ENCODE measurements around the gene APLP2. TPM values are rescaled to one million over a fixed set of nuclear protein-coding genes. Genes with fewer than 3 reads are reported as not detected.

APLP2 gene
- total RNA-seq, 4 donors from 2014 or later: 226 to 376 (median 262) TPM

DNA sequence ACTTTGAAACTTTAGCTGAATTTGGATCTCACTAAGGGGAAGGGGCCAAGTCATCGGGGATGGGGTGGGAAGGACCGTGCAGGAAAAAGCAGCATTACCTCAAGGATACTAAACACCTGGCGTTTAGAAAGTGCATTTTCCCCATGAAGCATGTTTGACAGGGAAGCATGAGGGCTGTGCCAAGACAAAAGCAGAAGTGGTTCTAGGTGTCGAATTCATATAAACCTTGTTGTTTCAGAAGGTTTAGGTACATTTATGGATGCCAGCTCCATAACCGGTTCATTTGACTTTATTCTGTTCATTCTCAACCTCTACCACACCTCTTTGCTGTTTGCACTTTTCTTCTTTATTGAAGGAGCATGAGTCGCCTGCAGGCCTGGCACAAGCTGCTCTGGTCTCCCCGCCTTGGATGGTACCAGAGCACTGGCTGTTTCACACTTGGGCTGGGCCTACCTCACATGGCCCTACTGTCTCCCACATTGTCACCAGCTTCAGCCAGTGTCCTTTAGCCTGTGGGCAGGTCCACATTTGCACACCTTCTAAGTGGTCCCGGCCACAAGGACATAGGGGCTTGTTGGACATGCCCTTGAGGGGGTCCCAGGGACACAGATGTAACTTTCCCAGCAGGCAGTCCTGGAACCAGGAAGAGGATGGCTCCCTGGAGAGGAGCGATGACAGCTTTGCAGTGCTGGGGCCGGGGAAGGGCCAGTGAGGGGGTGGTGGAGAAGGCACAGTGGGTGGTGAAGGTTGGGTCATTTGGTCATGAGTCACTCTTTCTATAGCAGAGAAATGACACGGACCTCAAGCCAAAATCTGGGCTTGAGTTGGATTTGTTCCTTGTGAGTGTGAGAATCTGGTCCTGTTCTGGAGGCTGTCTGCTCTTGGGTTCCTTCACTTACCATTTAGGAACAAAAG, 86.7 kb downstream of the APLP2 start:
- H3K9me3 ChIP-seq: no peaks in the 10 kb centered on the region
- TF ChIP-seq, protein P1, sequence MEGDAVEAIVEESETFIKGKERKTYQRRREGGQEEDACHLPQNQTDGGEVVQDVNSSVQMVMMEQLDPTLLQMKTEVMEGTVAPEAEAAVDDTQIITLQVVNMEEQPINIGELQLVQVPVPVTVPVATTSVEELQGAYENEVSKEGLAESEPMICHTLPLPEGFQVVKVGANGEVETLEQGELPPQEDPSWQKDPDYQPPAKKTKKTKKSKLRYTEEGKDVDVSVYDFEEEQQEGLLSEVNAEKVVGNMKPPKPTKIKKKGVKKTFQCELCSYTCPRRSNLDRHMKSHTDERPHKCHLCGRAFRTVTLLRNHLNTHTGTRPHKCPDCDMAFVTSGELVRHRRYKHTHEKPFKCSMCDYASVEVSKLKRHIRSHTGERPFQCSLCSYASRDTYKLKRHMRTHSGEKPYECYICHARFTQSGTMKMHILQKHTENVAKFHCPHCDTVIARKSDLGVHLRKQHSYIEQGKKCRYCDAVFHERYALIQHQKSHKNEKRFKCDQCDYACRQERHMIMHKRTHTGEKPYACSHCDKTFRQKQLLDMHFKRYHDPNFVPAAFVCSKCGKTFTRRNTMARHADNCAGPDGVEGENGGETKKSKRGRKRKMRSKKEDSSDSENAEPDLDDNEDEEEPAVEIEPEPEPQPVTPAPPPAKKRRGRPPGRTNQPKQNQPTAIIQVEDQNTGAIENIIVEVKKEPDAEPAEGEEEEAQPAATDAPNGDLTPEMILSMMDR (IDR thresholded peaks at IDR 0.05): no peak
- no peak for TF ChIP-seq POLR2A (IDR thresholded peaks at IDR 0.05)
- H3K27me3 ChIP-seq: peaks cover 0 to 15% of the 10 kb centered on the region in 2 donors
- intact Hi-C loops (cut with DNase I; ENCODE audit: low total_unique reads): no loop called here
- DNase-seq: no peak
- H3K4me1 ChIP-seq: peaks cover 0 to 10% of the 10 kb centered on the region in 2 donors
- no peak overlapping the region for H3K4me3 ChIP-seq
- H3K36me3 ChIP-seq: no peaks in the 10 kb centered on the region
- no peak overlapping the region for H3K27ac ChIP-seq

GRCh38 chr11:130157101-130157500, 87.4 kb downstream of the APLP2 start:
- no peak overlapping the region for H3K27ac ChIP-seq
- no peaks in the 10 kb centered on the region for H3K9me3 ChIP-seq
- H3K27me3 ChIP-seq: peaks cover 0 to 15% of the 10 kb centered on the region in 2 donors
- H3K36me3 ChIP-seq: no peaks in the 10 kb centered on the region
- H3K4me1 ChIP-seq: peaks cover 0 to 10% of the 10 kb centered on the region in 2 donors
- TF ChIP-seq, protein P1 (IDR thresholded peaks at IDR 0.05): no peak
- TF ChIP-seq POLR2A (IDR thresholded peaks at IDR 0.05): no peak
- no peak for DNase-seq
- intact Hi-C loops (cut with DNase I; ENCODE audit: low total_unique reads): no loop called here
- H3K4me3 ChIP-seq: no peak overlapping the region

GRCh38 chr11:130157840-130158239, 88.1 kb downstream of the APLP2 start:
- DNase-seq: no peak
- Histone ChIP-seq H3K9me3 (no peaks in the 10 kb centered on the region), H3K27ac (no peak overlapping the region), H3K4me1 (peaks cover 0 to 10% of the 10 kb centered on the region in 2 donors), H3K27me3 (peaks cover 0 to 15% of the 10 kb centered on the region in 2 donors), H3K4me3 (no peak overlapping the region), H3K36me3 (no peaks in the 10 kb centered on the region)
- TF ChIP-seq POLR2A (IDR thresholded peaks at IDR 0.05): no peak
- TF ChIP-seq, protein P1 (IDR thresholded peaks at IDR 0.05): no peak
- intact Hi-C loops (cut with DNase I; ENCODE audit: low total_unique reads): no loop called here

DNA sequence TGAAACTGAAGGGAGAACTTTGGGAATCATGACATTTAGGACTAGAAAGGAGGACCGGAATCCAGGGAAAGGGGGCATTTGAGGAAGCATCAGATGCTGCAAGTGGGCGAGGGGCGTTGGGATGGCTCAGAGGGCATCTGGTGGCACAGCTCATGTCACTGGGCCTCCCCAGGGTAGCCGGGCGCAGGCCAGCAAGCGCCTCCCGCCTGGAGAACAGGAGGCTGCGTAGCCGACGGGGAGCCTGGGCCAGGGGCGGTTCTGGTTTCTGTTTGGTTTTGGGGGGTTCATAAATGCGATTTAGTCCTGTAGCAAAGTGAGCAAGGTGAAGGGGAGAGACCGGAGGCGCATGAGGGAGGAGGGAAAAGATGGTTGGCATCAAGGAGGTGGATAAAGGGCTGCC, 89.4 kb downstream of the APLP2 start:
- no peak for TF ChIP-seq POLR2A (IDR thresholded peaks at IDR 0.05)
- TF ChIP-seq, protein P1 (IDR thresholded peaks at IDR 0.05): no peak
- Histone ChIP-seq H3K27ac (no peak overlapping the region), H3K4me1 (peaks cover 0 to 10% of the 10 kb centered on the region in 2 donors), H3K9me3 (no peaks in the 10 kb centered on the region), H3K27me3 (peaks cover 0 to 15% of the 10 kb centered on the region in 2 donors), H3K4me3 (no peak overlapping the region), H3K36me3 (no peaks in the 10 kb centered on the region)
- intact Hi-C loops (cut with DNase I; ENCODE audit: low total_unique reads): no loop called here
- DNase-seq: no peak
